Right hindlimb (tissue), 1 donor: ENCODE measurements around the gene CPE.
A peak's percentile ranks its signal among the peaks of the same experiment; 100 is the strongest.
"Not testable (repeated sequence)": the region's sequence is repeated elsewhere in the genome, so short reads cannot be mapped to it uniquely, and the experiment has no call there.

Experiments used
- DNase-seq: peaks from one replicate; pipeline ENCODE4 v3.0.0-alpha.2; 2018

CPE gene

DNA sequence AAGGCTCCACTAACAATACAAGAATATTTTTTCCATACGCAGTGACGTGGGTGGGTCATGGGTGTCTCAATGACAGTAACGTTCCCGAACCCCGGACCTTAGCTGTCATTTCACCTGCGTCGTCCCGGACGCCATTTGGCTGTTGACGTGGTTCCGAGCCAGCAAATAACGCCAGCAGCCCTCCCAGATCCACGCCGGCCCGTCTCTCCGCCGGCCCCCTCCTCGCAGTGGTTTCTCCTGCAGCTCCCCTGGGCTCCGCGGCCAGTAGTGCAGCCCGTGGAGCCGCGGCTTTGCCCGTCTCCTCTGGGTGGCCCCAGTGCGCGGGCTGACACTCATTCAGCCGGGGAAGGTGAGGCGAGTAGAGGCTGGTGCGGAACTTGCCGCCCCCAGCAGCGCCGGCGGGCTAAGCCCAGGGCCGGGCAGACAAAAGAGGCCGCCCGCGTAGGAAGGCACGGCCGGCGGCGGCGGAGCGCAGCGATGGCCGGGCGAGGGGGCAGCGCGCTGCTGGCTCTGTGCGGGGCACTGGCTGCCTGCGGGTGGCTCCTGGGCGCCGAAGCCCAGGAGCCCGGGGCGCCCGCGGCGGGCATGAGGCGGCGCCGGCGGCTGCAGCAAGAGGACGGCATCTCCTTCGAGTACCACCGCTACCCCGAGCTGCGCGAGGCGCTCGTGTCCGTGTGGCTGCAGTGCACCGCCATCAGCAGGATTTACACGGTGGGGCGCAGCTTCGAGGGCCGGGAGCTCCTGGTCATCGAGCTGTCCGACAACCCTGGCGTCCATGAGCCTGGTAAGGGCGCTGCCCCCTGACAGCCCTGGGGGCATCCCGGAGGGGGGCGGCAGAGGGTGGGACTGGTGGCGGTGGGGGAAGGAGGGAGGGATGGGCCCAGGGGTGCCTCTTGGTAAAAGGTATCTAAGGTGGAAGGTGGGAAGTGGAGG, at the start of gene CPE:
TSS of gene CPE (plus strand) at position 264 of the 933 bp plus-strand sequence. CDS start at position 478, 214 bp downstream.
- DNase-seq = peak; percentile 85

DNA sequence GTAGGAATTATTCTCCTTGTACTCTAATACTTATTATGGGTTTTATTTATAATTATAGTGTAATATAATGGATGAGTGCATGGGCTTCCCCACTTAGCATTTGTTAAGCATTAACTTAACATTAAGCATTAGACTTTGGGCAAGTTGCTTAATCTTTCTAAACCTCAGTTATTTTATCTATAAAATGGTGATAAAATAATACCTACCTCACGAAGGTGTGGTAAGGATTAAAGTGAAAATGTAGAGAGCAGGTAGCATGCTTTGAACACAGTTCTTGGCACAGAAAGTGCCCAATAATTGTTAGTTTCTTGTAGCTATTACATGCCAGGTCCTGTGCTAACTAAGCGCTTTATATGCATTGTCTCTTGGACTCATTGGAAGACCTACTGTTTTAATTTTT, 48.7 kb upstream of the CPE start:
- no peak for DNase-seq

DNA sequence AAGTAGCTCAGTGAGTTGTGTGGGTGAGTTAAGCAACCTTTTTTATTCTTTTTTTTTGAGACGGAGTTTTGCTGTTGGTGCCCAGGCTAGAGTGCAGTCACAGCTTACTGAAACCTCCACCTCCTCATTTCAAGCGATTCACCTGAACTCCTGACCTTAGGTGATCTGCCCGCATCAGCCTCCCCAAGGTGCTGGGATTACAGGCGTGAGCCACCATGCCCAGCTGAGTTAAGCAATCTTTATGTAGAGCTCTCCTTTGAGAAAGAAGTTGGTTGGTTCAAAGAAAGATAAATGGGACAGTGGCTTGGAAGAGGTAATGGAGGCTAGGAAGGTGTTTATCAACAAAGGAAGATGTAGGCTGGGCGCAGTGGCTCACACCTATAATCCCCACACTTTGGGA, 48.1 kb upstream of the CPE start:
- DNase-seq = no peak

DNA sequence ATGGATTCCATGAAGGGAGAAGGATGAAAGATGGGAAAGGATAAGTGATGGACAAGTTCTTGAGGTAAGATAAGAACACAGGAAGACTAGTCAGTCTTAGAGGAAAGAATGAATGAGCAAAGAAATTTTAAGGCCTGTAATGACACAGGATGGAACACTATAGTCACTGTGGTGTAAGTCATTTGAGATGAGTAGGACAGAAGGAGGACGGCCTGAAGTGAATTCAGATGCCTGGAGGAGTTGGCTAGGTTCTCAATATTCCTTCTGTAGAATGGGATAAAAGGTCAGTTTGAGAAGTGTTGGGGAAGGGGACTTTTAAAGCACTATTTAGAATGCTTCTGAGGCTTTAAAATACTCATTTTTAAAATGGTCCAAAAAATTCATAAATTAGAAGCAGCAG, 47.4 kb upstream of the CPE start:
- DNase-seq = no peak

DNA sequence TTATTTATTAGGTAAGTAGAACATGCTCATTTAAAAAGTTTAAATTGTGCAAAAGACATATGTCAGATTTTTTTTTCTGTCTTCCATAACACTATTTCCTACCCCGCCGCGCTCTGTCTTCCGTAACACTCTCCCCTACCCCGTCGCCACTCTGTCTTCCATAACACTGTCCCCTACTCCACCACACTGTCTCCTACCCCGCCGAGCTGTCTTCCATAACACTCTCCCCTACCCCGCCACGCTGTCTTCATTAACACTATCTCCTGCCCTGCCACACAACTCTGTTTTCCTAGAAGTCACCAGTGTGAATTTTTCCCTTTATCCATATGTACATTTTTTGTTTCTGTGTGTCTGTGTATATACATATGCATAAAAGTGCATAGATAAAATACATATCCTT, 47.0 kb upstream of the CPE start:
- DNase-seq = no peak

DNA sequence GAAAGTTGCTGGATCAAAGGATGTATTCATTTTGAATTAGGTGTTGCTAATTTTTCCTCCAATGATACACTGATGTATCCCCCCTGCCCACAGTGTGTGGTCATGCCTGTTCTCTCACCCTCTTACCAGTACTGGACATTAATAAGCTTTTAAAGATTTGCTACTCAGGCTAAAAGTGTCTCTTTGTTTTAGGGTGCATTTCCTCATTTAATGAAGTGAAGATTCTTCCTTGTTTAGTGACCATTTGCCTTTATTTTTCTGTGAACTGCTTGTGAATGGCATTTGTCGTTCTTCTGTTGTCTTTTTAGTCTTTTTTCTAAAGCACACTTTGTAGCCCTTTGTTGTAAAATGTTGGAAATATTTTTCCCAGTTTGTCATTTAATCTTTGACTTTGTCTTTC, 46.3 kb upstream of the CPE start:
- DNase-seq = no peak

DNA sequence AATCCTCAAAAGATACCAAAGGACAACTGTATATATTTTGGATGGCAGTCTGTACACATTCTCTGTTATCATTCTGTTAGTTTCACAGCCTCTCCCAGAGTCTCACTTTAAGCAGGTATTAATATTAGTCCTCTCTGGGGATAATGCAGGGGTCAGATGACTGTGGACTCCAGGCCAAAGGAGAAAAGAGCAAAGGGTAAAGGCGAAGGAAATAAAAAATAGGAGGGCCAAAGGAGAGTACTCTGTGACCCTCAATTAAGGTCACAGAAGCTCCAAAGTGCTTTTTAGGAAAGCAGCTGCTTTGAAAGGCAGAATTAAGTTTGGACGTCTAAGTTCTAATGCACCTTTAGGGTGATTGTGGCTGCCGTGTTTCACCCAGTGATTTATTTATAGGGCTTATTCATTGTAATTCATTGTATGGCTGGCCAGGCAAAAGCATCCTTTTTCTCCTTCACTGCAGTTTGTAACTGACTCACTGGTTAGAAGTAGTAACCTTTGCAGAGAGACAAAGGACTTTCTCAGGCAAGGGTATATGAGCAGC, 43.6 kb upstream of the CPE start:
- no peak for DNase-seq

DNA sequence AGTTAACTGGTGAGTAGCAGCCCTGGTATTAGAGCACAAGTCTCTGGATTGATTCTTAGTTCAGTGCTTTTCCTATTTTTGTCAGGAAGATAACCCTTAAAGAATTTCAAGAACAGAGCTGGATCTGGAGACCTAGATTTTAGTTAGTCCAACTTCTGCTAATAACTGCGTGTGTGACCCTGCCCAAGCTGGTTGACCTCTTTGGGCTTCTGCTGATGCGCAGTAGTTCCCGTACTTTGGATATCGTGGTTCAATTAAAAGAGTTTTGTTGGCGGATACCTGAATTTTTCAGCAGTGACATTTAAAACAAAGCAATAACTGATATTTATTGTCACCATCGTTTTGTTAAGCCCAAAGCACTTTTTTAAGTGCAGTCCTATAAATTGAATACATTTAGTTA, 42.1 kb upstream of the CPE start:
- no peak for DNase-seq

DNA sequence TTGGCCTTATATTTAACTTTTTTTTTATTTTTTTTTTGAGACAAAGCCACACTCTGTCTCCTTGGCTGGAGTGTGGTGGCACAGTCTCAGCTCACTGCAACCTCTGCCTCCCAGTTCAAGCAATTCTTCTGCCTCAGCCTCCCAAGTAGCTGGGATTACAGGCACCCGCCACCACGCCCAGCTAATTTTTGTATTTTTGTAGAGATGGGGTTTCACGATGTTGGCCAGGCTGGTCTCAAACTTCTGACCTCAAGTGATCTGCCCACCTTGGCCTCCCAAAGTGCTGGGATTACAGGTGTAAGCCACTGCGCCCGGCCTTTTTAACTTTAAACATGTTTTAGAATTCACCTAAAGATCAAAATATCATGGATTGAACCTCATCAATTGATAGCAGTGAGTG, 36.5 kb upstream of the CPE start:
- DNase-seq = not testable (repeated sequence)

DNA sequence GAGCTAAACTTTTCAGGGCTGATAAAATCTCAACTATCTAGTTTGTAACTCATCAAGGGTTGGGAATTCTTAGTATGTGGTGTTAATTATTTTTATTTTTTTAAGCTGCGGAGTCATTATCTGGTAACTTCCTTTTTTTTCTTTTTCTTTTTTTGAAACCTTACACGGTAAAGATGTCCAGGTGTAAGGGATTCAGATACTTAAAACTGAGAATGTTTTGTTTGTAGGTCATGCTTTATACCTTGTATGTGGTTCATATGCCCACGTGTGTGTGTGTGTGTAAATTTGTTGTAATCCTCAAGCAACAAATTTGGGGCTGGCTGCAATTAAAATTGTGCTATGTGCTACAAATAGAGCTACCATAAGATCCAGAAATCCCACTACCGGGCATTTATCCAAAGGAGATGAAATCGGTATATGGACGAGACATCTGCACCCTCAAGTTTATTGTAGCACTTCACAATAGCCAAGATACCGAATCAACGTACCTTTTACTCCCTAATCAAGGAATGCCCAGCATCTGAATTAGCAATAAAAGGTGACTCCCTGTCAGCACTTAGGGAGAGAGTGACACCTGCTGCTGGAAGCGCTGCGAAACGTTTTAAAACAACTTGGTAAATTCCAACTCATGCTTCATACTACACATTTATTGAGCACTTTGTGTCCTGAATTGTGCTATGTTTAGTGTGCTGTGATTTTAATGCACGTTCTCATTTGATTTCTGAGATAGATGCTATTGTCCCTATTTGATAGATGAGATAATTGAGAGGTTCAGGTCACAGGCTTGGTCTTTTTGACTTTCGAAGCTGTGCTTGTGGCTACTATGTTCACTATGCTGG, 35.2 kb upstream of the CPE start:
- DNase-seq = no peak

DNA sequence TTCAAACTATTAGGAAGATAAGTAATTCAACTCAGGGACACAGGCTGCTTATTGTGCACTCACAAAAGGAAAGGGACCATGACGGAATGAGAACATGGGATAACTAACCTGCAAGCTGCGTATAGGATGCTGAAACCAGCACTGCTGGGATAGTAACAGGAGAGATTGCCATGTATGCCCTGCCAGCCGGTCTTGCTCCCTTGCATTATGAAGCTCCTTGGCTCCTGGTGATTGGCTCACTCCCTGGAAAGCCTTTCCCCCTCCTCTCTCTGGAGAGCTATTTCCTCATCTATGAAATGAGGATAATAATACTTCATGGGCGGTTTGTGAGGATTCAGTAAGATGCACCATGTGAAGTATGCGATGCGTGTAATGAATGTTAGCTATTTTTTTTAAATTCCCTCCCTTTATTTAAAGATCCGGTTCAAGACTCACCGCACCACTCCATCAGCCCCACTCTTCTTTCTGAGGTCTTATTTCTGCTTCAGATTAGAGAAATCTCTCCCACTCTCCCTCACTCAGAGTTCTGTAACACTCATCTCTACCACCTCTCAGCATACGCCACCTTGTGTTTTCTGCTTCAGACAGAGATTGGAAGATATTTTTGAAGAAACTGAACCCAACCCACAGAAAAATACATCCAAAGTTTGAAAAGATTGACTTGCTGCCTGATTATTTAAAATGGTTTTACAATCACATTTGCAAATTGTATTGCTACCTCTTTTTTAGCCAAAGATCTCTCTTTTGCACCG, 33.0 kb upstream of the CPE start:
- DNase-seq = no peak

DNA sequence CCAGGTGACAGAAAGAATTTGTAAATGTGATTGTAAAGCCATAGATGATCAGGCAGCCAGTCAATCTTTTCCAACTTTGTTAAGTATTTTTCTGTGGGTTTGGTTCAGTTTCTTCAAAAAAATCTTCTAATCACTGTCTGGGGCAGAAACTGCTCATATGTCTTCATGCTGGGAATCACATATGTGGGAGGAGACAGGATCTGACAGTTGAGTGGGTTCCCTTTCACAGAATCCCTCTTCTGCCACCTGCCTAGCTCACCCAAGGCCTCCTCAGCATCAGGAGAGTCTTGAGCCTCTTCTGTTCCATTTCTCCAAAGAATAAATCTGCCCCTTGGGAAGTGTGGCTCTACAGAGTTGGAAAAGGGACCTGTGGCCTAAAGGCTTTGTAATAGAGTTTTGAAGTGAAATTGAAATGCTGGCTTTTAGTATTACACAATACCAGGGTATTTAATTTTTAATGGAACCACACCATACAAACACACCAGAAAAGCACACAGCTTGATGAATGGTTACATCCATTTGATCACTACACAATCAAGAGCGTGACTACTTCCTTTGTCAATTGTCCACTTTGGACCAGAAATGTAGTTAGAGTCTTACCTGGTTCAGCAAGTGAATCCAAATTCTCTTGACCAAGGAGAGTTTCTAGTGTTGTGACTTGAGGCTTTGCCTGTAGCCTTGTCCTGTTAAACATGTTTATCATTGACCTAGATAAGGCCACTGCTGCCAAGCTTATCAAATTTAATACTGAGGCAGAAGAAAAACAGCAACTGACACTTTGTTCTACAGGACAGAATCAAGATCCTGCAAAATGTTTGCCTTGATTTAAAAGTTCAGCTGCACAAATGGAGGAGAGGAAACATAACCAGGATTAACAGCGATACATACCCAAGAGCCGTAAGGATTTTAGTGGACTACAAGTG, 30.9 kb upstream of the CPE start:
- DNase-seq = no peak

DNA sequence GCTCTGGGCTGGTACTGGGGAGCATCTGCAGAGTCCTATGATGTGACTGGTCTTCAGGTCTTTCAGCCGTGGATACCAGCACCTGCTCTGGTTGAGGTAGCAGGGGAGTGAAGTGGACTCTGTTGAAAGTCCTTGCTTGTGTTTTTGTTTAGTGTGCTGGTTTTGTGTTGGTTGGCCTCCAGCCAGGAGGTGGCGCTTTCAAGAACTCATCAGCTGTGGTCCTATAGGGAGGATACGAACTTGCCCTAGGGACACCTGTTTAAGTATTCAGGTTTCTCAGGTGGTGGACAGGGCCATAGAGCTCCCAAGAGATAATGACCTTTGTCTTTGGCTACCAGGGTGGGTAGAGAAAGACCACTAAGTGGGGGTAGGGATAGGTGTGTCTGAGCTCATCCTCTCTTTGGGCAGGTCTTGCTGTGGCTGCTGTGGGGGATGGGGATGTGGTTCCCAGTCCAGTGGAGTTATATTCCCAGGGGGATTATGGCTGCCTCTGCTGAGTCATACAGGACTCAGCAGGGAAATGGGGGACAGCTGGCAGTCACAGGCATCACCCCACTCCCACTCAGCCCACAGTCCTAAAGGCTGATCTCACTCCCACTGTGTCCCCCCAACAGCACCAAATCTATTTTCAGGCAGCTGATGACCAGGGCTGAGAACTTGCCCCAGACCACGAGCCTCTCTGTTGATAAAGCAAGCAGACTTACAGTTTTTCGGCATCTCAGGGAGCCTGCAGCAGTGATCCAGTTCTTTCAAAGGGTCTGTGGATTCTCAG, 27.3 kb upstream of the CPE start:
- DNase-seq = no peak

DNA sequence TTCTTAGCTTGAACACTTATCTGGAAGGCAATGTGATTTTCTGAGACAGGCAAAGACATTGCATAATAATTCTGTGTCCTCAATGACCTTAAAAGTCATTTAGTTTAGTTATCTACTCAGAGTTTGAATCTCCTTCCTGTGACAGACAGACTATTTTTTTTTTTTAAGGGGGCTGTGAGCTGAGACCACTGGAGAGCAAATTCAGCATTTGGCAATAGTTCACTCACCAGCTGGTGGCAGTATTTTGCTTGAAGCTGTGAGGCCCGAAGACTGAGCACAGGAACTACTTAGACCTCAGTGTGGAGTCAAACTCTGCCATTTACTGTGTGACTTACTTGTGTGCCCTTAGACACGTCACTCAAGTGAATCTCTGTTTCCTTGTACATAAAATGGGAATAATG, 22.9 kb upstream of the CPE start:
- DNase-seq = peak; percentile 42

DNA sequence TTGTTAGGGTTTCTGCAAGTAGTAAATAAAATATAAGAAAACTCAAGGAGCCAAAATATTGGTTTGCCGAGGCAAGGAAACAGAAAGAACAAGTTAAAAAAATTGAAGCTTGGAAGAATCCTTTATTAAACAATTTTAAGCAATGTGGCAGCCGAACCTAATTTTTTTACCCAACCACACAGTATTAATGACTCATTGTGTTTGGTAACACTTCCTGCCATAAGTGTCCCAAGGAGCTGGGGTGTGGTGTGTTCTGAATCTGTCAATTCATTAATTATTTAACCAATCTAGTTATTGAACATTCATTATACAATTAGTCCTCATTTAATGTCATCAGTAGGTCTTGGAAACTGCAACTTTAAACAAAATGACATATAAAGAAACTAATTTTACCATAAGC, 19.3 kb upstream of the CPE start:
- no peak for DNase-seq

DNA sequence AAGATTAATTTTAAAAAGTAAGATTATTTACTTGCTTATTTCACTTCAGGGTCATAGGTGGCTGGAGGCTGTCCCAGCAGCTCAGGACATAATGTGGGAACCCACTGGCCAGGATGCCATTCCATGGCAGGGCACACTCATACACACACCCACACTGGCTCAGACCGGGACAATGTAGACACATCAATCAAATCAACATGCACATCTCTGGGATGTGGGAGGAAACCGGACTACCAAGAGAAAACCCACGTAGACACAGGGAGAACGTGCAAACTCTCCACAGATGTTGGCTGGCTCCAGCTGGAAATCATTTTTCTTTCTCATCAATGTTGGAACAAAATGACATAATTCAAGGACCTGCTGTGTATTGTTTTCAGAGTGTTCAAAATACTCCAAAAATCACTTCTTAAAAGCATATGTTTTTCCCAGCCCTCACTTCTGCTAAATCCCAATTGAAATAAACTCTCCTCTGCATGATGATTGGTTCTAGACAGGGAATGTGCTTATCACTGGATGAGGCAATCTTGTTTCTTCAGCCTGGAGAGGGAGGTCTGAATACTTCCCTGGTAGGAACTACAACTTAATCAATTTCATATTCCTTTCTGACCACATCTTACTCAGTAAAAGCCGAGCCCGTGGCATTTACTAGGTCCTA, 18.6 kb upstream of the CPE start:
- peak; percentile 26 for DNase-seq

DNA sequence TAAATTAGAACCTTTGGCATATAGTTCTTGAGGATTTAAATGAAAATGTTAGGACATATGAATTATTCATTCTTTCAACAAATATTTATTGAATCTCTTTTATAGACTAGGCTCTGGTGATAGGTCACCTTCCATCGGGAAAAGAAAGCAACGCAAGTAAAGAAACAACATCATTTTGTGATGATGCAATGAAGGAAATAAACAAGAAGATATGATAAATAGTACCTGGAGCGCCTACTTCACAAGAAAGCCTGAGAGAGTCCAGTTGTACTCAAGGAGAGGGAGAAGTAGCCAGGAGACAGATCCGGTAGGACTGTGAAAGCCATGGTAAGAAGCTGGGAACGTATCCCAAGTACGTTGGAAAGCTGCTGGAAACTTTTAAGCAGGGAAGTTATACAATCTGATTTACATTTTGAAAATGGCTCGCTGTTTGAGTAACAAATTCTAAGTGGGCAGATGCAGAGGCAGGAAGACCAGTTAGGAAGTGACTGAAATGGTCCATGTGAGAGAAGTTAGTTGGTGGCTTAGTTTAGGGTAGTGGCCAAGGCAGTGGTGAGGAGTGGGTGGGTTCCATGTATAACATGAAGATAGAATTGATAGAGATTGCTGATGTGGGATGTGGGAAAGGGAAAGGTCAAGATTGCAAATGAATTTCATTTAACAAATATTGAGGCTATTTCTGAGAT, 17.7 kb upstream of the CPE start:
- no peak for DNase-seq

DNA sequence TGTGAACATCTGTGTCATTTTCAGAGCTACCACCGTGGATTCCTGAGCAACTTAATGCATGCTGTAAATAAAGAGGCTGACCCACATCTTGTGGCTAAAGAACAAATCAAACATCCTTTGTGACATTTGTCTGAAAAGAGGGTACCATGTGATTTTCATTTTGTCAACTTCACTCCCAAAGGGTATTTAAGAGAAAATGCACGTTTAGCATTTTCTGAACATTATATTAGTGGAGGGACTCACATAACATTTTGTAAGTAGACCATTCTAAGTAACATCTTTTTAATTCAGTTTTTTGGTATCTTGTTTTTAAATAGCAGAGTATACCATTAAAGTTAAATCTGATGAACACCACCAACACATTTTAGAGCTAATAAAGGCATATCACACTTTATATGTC, 17.0 kb upstream of the CPE start:
- DNase-seq = no peak

DNA sequence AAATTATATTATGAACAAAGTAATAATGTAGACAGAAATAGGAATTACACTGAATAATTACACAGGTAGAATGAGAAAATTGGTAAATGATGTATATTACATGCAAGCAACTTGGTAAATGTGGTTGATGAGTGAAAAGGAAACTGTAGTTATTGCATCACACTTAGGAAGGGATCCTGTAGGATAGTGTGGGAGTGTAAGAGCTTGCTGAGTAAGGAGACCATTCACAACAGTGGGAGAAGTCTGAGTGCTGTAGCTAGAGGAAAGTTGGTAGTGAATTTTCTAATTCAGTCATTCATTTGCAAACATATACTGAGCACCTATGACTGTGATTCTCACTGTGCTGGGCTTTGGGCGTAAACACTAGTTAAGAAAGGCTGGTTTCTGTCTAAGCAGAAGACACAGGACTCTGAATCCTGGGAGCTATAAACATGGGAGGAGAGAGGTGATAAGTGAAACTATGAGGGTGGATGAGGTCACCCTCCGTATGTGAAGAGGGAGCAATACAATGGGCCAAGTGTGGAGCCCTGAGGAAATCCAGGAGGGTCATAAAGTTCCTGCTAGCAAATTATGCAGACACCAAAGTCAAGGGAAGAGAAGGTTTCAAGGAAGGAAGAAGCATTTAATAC, 14.2 kb upstream of the CPE start:
- DNase-seq = no peak
